GM12891 (cell line): ENCODE results near the gene CCDC12.
A peak's percentile ranks its signal among the peaks of the same experiment; 100 is the strongest.

Source experiments
- DNase-seq: peaks from one replicate; pipeline ENCODE4 v3.0.0; 2011; ENCODE audit warnings: low spot score; ENCODE audit not compliant: insufficient read length
- FAIRE-seq: peaks from 2 replicates; lab custom pipeline; 2011; peaks lifted over from hg19 to GRCh38; lab: Jason Lieb, UNC
- PAX5 ChIP-seq: IDR thresholded peaks from 2 replicates; pipeline ENCODE4 v1.6.1; 2011; ENCODE audit warnings: low read length, moderate library complexity, mild to moderate bottlenecking; ENCODE audit not compliant: insufficient read depth, severe bottlenecking
- POLR2A ChIP-seq: IDR thresholded peaks from 2 replicates; pipeline ENCODE4 v1.6.1; 2011; ENCODE audit warnings: low read depth, low read length, control low read depth
- POLR2AphosphoS5 ChIP-seq: IDR thresholded peaks from 2 replicates; pipeline ENCODE4 v1.6.1; 2011; ENCODE audit warnings: low read depth, low read length, control low read depth
- POU2F2 ChIP-seq: IDR thresholded peaks from 2 replicates; pipeline ENCODE4 v1.6.1; 2011; ENCODE audit warnings: low read depth, mild to moderate bottlenecking, control low read depth, low read length, moderate library complexity
- SPI1 ChIP-seq: IDR thresholded peaks from 2 replicates; pipeline ENCODE4 v1.6.1; 2011; ENCODE audit warnings: low read depth, low read length, control low read depth
- TAF1 ChIP-seq: IDR thresholded peaks from 2 replicates; pipeline ENCODE4 v1.6.1; 2011; ENCODE audit warnings: low read depth, low read length, control low read depth

Gene CCDC12

DNA sequence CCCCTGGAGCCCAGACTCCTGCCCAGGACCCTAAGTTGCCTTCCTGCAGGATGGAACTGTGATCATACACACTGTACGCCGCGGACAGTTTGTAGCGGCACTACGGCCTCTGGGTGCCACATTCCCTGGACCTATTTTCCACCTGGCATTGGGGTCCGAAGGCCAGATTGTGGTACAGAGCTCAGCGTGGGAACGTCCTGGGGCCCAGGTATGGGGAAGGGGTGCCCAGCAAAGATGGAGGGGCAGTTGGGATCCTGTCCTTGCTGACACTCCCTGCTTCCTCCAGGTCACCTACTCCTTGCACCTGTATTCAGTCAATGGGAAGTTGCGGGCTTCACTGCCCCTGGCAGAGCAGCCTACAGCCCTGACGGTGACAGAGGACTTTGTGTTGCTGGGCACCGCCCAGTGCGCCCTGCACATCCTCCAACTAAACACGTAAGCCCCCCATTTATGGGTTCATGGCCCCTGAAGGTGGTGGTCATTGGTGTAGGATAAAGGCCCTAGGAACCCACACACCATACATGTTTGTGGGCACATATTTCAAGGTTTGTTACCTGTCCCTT is 31.8 kb upstream of the CCDC12 start:
- TF ChIP-seq POU2F2: no peak
- TF ChIP-seq SPI1: no peak
- no peak for TF ChIP-seq POLR2AphosphoS5
- no peak for TF ChIP-seq PAX5
- TF ChIP-seq POLR2A: no peak
- no peak for TF ChIP-seq TAF1
- no peak for FAIRE-seq

DNA sequence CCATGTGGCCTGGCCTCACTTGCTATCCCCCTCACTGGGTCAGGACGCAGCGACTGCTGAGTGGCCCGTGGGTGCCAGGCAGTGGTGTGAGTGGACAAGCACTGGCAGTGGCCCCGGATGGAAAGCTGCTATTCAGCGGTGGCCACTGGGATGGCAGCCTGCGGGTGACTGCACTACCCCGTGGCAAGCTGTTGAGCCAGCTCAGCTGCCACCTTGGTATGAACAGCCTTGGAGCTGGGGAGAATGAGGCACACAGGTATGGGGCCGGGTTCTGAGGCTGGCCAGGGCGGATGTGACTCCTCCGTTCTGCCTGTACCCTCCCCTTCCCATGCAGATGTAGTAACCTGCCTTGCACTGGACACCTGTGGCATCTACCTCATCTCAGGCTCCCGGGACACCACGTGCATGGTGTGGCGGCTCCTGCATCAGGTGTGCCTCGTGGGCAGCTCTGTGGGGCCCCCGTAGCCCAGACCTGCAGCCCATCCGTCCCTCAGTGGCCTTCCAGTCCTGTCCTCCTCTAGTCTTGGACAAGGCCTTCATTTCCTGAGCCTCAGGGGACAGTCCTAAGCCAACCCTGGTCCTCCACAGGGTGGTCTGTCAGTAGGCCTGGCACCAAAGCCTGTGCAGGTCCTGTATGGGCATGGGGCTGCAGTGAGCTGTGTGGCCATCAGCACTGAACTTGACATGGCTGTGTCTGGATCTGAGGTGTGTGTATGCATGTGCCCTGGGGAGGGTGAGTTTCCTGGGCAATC is 31.1 kb upstream of the CCDC12 start:
- DNase-seq: no peak
- TF ChIP-seq TAF1: no peak
- 0 out of 2 replicates have a peak, but pooled peaks have one; percentile 29 for TF ChIP-seq POLR2A
- no peak for FAIRE-seq

More for the DNA sequence above, 31.8 kb upstream of the CCDC12 start:
- DNase-seq: no peak

DNA sequence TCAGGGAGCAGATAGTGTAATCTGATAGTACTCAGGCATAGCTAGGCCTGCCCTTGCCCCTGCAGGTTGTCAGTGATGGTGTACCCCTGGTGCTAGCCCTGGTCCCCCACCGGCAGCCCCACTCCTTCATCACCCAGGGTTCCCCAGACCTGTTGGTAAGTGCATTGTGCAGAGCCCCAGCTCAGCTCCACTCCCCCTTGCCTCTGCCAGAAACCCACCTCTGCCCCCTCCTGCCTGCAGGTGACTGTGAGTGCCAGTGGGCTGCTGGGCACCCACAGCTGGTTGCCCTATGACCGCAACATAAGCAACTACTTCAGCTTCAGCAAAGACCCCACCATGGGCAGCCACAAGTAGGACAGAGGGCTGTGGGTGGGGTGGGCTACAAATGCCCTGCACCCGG is 30.5 kb upstream of the CCDC12 start:
- no peak for TF ChIP-seq POU2F2
- no peak for TF ChIP-seq SPI1
- no peak for TF ChIP-seq POLR2A
- no peak for TF ChIP-seq TAF1
- no peak for TF ChIP-seq PAX5
- TF ChIP-seq POLR2AphosphoS5: no peak
- no peak for FAIRE-seq
- DNase-seq: no peak

DNA sequence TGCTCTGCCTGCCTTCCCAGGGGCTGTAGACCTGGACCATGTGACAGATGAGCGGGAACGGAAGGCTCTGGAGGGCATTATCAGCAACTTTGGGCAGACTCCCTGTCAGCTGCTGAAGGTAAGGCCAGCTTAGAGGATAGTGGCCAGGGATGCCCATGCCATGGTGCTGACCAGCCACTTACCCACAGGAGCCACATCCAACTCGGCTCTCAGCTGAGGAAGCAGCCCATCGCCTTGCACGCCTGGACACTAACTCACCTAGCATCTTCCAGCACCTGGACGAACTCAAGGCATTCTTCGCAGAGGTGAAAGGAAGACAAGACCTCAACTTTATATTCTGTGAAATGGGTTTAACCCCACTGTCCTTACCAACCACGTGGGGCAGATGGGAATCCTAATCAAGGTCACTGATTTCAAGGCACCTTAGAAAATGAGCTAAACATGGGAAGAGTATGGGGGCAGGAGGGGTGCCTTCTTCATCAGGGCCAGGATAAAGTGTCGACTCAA is 29.7 kb upstream of the CCDC12 start:
- TF ChIP-seq POLR2A: no peak
- TF ChIP-seq TAF1: no peak
- no peak for TF ChIP-seq POU2F2
- no peak for TF ChIP-seq SPI1
- TF ChIP-seq POLR2AphosphoS5: no peak
- TF ChIP-seq PAX5: no peak
- DNase-seq: no peak
- no peak for FAIRE-seq

DNA sequence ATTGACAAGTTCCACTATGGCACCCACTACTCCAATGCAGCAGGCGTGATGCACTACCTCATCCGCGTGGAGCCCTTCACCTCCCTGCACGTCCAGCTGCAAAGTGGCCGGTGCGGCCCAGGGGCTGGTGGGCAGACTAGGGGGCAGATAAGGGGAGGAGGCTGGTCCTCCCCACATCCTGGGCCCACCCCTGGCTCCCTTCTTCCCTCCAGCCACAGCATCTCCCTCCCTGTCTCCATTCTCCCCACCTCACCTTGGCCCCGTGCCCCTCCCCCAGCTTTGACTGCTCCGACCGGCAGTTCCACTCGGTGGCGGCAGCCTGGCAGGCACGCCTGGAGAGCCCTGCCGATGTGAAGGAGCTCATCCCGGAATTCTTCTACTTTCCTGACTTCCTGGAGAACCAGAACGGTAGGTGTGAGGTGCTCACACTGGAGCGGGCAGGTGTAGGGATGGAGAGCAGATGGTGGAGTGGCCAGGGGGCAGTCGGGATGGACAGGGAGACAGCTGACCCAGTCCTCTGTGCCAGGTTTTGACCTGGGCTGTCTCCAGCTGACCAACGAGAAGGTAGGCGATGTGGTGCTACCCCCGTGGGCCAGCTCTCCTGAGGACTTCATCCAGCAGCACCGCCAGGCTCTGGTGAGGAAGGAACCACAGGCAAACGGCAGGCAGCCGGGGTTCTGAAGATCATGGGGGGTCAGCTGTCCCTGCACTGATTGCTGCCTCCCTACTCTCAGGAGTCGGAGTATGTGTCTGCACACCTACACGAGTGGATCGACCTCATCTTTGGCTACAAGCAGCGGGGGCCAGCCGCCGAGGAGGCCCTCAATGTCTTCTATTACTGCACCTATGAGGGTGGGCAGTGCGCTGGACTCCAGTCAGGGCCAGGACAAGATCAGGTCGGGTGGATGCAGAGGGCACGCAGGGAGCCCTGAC is 28.9 kb upstream of the CCDC12 start:
- FAIRE-seq (no peak), DNase-seq (no peak)
- TF ChIP-seq POLR2A (no peak), POLR2AphosphoS5 (no peak), POU2F2 (no peak), TAF1 (no peak), SPI1 (no peak), PAX5 (no peak)

DNA sequence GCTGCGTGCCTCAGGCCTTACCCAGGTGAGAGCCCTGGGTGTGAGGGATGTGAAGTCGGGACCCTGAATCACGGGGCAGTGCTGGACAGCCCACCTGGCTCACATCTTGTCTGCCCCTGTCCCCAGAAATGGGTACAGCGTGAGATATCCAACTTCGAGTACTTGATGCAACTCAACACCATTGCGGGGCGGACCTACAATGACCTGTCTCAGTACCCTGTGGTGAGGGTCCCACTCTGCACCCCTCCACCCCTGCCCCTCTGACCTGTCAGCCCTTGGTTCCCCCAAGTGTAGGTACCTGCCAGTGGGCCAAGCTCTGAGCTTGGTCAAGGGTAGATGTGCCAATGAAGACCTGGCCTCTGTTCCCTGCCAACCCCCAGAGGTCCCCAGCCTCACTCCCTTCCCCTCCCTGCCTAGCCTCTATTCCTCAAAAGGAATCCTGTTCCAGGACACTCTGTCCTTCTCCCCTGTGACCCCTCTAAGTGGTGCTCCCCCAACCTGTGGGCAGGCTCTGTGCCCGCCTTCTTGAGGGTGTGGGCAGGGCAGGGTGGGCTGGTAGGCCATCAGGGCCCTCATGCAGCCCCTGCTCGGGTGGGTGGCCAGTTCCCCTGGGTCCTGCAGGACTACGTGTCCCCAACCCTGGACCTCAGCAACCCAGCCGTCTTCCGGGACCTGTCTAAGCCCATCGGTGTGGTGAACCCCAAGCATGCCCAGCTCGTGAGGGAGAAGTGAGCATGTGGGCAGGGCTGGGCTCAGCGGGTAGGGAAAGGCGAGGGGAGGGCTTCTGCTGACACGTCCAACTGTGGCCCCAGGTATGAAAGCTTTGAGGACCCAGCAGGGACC is 28.0 kb upstream of the CCDC12 start:
- DNase-seq (no peak), FAIRE-seq (no peak)
- no peak for TF ChIP-seq POLR2AphosphoS5
- no peak for TF ChIP-seq SPI1
- TF ChIP-seq POU2F2: no peak
- TF ChIP-seq POLR2A: no peak
- TF ChIP-seq PAX5: no peak
- TF ChIP-seq TAF1: no peak

DNA sequence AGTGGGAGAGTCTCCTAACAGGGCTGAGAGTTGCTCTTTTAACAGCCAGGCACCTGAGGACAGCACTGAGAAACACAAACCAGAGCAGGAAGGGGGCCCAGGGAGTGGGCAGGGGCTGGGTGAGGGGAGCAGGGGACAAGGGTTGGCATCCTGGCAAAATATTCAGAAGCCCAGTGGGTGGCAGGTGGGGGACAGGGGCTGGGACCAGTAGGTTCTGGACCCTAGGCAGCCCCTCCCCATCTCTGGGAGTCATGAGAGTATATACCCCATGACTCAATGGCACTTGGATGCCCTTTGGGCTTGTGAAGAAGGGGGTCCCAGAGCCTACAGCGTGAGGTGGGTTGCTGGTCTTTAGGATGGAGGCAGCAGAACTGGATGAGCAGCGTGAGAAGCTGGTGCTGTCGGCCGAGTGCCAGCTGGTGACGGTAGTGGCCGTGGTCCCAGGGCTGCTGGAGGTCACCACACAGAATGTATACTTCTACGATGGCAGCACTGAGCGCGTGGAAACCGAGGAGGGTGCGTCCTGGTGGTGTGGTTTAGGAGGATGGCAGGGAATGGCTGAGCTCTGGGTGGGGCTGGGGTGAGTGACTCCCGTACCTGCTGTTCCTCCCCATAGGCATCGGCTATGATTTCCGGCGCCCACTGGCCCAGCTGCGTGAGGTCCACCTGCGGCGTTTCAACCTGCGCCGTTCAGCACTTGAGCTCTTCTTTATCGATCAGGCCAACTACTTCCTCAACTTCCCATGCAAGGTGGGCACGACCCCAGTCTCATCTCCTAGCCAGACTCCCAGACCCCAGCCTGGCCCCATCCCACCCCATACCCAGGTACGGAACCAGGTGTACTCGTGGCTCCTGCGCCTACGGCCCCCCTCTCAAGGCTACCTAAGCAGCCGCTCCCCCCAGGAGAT is 27.2 kb upstream of the CCDC12 start:
- TF ChIP-seq POLR2AphosphoS5 (no peak), POU2F2 (no peak), POLR2A (no peak), SPI1 (no peak), TAF1 (no peak)
- DNase-seq (peak; percentile 15), FAIRE-seq (no peak)

DNA sequence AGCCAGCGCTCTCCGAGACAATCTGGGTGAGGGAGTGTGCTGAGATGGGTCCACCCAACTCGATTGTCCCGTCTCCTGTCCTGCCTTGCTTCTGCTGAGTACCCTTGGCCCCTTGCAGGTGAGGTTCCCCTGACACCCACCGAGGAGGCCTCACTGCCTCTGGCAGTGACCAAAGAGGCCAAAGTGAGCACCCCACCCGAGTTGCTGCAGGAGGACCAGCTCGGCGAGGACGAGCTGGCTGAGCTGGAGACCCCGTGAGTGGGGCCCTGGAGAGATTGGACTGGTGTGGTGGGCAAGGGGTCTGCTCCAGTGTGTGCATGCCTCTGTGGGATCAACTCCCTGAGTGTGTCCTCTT is 26.5 kb upstream of the CCDC12 start:
- TF ChIP-seq POU2F2 (no peak), SPI1 (no peak), TAF1 (no peak), PAX5 (no peak), POLR2A (no peak), POLR2AphosphoS5 (no peak)
- no peak for FAIRE-seq
- no peak for DNase-seq
